GM11168 (cell line): ENCODE data around the gene SH3GL1.

Source experiments
- in situ Hi-C: fragments of 300-500 bp; cut with MboI; formaldehyde crosslinking; loops from one replicate; pipeline ENCODE4 v1.12.0; 2022; ENCODE audit warnings: low sequenced_read_pairs; ENCODE audit not compliant: unreplicated experiment

SH3GL1 gene

GRCh38 chr19:4378886-4379285, 21.5 kb downstream of the SH3GL1 start:
- in situ Hi-C loops: no loop called here

- in situ Hi-C loops: no loop called here
Measured at GRCh38 chr19:4376991-4377781, 23.2 kb downstream of the SH3GL1 start.

- in situ Hi-C loops: no loop called here
Measured at GRCh38 chr19:4376671-4376990, 23.7 kb downstream of the SH3GL1 start.

GRCh38 chr19:4376028-4376670, 24.2 kb downstream of the SH3GL1 start:
- in situ Hi-C loops: no loop called here

GRCh38 chr19:4375164-4376027, 25.0 kb downstream of the SH3GL1 start:
- in situ Hi-C loops: no loop called here

- in situ Hi-C loops: no loop called here
Measured at GRCh38 chr19:4374498-4375163, 25.7 kb downstream of the SH3GL1 start.

DNA sequence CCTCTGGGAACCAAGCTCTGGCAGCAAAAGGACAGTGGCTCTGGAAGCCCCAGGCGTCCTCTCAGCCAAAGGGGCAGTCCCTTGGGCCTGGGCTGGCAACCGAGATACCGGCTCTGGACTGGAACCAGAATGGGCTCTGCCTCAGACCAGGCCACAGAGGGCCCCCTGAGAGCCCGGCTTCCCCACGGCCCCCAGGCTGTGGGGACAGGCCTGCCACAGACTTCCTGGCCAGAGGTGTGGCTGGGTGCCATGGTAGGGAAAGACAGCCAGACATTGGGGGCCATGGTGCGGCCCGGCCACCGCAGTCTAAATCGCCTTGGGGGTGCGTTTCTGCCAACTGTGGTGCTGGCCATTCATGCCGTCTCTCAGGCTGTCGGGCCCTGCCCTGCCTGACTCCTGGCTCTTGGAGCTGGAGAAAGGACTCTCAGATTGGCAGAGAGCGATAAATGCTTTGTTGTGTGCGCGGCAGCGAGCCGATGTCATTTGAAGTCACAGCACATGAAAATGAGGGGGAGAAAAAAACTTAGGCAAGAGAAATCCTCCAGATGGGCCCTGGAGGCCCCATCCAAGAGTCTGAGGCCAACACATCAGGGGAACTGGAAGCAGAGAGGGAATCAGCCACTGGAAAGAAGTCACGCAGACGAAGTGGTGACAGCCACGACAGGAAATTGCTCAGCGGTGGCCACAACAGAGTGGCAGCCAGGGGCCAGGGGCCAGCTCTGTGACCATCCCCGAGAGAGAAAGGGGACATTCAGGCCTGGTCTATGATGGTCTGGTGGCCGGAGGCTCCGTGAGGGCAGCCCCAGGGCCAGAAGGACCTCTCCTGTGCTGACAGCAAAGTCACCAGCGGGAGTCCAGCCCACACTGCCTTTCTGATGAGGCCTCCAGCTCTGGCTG, 26.5 kb downstream of the SH3GL1 start:
- in situ Hi-C loops: no loop called here

DNA sequence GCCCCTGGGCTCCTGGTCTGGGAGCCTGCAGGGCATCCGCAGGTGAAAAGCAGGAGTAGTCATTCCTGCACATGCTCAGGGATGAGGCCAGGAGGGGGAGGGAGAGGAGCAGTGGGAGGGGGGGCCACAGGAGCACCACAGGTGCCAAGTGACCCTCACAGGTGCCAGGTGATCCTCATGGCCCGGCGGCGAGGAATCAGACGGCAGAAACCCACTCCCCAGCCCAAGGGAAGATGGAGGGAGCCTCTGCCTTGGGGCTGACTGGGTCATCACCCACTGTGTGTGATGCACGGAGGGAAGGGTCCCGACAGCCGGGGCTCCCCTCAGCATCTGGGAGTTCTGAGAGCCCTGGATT, 27.4 kb downstream of the SH3GL1 start:
- in situ Hi-C loops: no loop called here

GRCh38 chr19:4372165-4373012, 28.0 kb downstream of the SH3GL1 start:
- in situ Hi-C loops: no loop called here

DNA sequence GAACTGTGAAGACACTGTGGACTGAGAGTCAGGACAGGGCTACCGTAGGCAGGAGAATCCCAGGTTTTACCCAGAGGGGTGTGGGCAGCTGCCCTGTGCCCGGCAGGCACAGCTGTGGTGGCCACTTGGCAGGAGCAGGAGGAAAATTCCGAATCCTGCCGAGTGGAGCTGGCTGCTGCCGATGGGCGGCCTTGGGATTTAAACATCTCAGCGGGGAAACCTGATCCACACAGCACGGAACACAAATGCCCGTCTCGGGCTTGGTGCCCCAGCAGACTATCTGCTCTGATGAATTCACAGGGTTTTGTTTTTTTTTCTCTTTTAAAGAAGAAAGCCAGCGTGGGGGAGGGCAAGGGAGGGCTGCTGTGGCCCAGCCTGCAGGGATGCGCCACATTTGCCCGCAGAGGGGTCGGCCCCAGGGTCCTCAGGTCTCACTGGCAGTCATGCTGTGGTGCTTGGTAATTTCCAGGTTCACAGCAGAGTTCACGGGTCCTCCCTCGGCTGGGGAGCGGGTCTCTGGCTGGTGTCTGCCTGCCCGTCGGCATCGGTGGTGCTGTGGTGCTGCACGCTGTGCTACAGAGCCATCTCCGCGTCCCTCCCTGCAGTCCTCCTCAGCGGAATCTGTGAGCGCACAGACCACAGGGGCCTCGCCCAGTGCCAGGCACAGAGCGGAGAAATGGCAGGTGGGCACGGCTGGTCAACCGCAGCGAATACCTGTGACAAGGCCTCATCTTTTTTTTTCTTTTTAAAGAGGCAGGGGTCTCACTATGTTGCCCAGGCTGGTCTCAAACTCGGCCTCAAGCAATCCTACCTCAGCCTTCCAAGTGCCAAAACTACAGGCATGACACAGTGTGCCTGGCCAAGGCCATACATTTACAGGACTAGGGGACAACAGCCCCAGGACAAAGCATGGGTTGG, 28.8 kb downstream of the SH3GL1 start:
- in situ Hi-C loops: no loop called here

DNA sequence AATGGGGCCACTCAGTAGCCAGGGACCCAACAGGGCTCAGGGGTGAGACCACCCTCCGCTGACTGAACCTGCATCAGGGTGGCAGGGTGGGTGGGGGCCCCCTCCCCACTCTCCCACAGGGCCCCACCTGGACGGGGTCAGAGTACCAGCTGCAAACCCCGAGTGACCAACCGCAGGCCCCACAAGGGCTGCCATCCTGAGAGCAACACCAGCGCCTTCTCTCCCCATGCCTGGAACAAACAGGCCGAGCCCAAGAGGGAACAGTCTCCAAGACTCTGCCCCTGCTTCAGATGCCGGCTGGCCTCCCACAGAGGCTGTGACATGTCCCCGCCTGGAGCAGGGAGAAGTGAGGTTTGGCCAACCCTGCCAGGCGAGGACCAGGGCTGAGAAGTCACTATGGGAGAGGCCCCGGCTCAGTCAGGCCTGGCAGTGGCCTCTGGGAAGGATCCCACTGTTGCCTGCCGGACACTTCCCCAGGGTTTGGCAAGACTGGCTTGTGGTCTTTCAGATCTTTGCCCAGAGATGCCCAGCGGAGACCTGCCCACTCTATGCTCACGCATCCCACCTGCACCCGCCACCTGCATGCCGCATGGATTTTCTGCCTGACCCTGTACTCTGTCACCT, 29.8 kb downstream of the SH3GL1 start:
- in situ Hi-C loops: no loop called here

- in situ Hi-C loops: no loop called here
Measured at GRCh38 chr19:4369888-4370260, 30.5 kb downstream of the SH3GL1 start.

DNA sequence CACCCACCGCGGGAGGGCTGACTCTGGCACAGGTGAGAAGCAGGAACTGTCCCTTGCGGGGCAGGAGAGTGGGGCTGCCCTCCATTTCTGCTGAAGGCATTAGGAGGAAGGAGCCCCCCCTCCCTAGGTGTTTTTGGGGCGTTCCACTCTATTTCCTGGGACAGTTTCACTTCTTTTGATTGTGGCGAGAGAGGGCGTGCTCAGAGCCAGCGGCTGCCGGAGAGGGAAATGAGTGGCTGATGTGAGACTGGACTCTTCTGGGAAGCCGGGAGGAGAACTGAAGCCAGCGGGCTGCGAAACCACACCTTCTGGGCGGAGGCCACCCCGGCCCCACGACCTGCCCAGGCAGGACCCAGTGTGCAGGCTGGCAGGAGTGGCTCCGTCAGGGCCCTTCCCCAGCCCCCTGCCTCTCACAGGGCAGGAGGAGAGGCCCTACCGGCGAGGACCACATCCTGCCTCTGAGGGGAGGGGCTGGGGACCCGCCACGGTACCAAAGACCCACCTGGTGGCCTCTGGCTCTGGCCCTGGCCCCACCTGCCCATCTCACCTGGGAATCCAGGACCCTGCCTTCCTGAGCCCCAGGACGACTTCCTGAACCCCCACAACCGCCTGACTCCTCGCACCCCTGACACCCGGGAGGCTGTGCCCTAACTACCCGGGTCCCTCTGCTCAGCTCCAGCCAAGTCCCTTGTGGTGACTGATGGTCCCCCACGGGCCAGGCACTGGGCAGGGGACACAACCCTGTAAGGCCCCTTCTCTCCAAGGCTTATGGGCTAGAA, 31.0 kb downstream of the SH3GL1 start:
- in situ Hi-C loops: no loop called here

- in situ Hi-C loops: no loop called here
Measured at GRCh38 chr19:4368128-4368820, 32.1 kb downstream of the SH3GL1 start.

GRCh38 chr19:4367781-4368127, 32.6 kb downstream of the SH3GL1 start:
- in situ Hi-C loops: no loop called here

- in situ Hi-C loops: no loop called here
Measured at GRCh38 chr19:4367336-4367723, 33.0 kb downstream of the SH3GL1 start.
